ENCODE results near the gene KIAA0513.
A peak's percentile ranks its signal among the peaks of the same experiment; 100 is the strongest.

The KIAA0513 gene

GRCh38 chr16:85092851-85093250, 65.3 kb downstream of the KIAA0513 start:
- DNase-seq: no peak

DNA sequence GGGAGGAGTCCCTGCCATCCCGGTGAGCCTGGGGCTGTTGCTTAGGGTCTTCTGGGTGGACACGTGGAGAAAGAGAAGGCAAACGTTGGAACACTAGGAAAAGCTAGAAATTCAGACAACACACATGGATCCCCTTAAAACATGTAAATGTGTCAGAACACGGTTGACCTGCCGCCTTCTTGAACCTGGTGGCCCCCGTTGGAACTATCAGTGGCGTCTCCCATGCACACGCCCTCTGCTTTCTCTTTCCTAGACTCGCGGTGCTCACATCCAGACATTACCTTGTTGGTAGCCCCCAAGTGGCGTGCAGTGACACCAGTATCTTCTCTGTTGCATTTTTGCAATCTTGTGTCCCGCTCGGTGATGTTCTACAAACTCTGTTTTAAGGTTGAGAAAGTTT, 66.1 kb downstream of the KIAA0513 start:
- no peak for DNase-seq

GRCh38 chr16:85094176-85094805, 66.7 kb downstream of the KIAA0513 start:
- no peak for DNase-seq

GRCh38 chr16:85094812-85095211, 67.2 kb downstream of the KIAA0513 start:
- DNase-seq: no peak

DNA sequence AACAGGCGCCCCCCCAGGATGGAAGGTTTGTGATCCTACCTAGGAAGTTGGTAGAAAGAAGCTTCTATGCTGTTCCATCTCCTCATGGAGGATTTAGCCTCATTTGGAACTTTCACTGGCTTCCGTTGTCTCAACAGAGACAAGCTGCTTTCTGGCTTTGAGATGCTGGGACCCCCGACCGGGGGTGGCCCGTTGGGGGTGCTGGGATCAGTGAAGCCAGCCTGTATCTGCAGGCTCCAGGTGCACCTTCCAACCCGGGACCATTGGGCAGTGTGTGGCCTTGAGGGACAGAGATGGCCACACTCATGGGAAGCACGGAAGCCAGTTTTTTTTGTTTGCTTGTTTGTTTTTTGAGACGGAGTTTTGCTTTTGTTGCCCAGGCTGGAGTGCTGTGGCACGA, 69.3 kb downstream of the KIAA0513 start:
- no peak for DNase-seq

DNA sequence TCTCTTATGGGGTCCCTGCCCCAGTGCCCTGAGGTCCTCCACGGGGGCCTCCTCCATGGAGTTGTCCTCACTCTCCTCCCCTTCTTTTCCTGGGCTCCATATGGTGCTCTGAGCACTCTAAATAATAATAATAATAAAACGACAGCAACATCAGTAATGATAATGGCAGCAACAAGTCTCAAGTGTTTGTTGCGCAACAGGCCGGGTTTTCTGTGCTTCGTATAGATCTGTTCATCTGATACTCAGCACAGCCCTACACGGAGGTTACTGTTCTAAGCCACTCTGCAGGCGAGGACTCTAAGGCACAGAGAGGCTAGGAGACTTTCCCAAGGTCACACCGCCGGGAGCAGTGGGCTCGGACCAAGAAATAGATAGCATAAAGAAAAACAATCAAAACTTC, 71.0 kb downstream of the KIAA0513 start:
- peak; percentile 6 for DNase-seq

GRCh38 chr16:85100265-85100664, 72.7 kb downstream of the KIAA0513 start:
- DNase-seq: no peak

- peak; percentile 62 for DNase-seq
These were observed 74.5 kb downstream of the KIAA0513 start for GRCh38 chr16:85101956-85102630.

GRCh38 chr16:85103114-85104079, 75.8 kb downstream of the KIAA0513 start:
- DNase-seq: peak; percentile 50

DNA sequence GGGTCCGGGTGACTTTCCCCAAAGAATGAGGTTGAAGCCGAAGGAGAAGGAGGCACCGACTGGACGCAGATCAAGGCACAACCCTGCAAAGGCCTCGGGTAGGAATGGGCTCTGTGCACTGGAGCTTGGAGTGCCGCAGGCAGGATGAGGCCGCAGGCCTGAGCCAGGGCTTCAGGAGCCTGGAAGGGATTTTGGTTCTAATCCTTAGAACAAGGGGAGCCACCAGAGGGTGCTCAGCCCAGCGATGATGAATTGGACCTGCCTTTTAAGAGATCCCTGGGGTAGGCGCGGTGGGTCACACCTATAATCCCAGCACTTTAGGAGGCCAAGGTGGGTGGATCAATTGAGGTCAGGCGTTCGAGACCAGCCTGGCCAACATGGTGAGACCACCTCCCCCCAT, 76.6 kb downstream of the KIAA0513 start:
- no peak for DNase-seq

GRCh38 chr16:85104821-85105391, 77.3 kb downstream of the KIAA0513 start:
- DNase-seq: peak; percentile 86

- no peak for DNase-seq
These were observed 77.9 kb downstream of the KIAA0513 start for GRCh38 chr16:85105475-85105874.

- no peak for DNase-seq
These were observed 79.5 kb downstream of the KIAA0513 start for GRCh38 chr16:85107083-85107482.

- DNase-seq: no peak
These were observed 79.9 kb downstream of the KIAA0513 start for GRCh38 chr16:85107532-85107931.

DNA sequence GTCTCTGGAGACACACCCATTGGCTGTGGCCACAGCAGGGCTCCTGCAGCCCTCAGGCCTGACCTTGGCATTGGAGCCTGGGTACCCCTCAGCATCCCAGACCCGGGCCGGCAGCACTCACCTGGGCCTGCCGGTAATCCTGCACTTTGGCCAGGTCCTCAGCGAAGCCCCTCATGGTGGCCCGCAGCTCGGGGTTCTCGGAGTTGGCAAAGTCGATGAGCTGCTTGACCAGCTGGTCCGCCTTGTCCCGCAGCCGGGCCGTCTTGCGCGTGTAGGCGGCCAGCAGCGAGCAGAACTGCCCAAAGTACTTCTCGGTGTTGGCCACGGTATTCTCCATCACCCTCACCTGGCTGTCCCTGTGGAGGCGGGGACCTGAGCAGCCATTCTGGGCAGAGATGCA, 82.5 kb downstream of the KIAA0513 start:
- DNase-seq: no peak

DNA sequence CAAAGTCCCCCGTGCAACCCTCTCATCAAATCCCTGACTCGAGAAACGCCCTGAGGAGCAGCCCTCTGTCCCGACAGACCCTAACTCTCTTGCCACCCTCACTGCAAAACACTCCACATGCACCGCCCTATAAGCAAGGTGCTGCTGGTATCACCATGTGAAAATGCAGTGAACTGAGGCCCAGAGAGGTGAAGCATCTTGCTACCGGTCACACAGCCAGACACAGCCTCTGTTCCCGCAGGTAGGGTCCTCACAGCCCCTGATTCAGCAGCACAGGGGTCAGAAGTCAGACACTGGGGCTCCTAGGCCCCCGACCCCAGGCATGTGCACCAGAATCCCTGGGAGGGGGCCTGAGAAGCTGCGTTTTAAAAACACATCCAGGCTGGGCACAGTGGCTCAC, 83.6 kb downstream of the KIAA0513 start:
- no peak for DNase-seq

GRCh38 chr16:85112364-85112763, 84.8 kb downstream of the KIAA0513 start, which contains the start of gene CIBAR2:
CIBAR2 (minus strand) TSS chr16:85112472; CDS start chr16:85112352, 120 bp downstream.
- no peak for DNase-seq

GRCh38 chr16:85113168-85113733, 85.7 kb downstream of the KIAA0513 start:
- DNase-seq: no peak

- no peak for DNase-seq
These were observed 86.3 kb downstream of the KIAA0513 start for GRCh38 chr16:85113913-85114312.

DNA sequence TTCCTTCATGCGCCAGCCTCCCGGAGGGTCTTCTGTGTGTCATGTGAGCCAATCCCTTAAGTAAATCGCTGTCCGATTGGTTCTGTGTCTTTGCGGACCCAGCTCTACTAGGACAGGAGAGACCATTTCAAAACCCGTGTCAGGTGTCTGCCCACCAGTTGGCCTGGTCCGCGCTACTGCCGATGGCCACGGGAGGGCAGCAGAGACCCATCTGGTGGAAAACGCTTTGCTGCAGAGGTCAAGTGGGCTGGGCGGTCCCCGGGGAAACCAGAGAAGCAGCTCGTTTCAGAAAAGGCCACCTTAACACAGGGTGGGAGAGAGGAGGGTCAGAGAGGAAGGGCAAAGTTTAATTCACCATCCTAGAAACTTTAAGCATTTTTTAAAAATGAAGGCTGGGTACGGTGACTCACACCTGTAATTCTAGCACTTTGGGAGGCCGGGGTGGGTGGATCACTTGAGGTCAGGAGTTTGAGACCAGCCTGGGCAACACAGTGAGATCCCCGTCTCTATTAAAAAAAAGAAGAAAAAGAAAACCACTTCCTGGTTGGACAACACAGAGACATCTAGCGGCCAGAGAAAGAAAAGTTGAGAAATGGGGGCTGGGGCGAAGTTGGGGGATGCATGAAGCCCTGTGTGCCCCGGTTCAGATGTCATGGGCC, 87.4 kb downstream of the KIAA0513 start:
- DNase-seq: peak; percentile 66

DNA sequence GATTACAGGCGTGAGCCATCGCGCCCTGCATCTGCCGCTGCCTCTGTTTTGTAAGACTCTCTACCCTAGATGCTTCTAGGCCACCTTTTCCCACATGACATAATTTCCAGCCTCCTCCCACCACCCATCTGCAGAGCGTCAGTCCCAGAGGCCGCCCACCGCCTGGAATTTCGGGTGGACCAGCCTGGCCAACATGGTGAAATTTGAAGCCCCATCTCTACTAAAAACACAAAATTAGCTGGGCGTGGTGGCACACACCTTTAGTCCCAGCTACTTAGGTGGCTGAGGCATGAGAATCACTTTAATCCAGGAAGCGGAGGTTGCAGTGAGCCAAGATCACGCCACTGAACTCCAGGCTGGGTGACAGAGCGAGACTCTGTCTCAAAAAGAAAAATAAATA, 89.8 kb downstream of the KIAA0513 start:
- no peak for DNase-seq

DNA sequence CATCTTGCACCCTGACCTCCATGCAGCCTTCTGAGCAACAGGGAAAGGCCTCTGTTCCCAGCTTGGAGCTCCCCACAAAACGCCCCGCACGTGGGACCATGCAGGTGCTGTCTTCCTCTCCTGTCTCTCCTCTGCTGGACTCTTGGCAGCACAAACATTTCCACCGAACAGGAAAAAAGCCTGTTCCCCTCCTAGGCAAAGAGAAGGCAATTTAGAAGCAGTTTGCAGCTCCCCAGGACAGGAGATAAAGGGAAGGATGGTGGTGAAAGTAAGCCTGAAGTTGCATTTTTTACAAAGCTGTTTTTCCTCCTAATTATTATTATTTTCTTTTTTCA, 92.4 kb downstream of the KIAA0513 start:
- no peak for DNase-seq
